ENCODE results near the gene CYLD.

DNA sequence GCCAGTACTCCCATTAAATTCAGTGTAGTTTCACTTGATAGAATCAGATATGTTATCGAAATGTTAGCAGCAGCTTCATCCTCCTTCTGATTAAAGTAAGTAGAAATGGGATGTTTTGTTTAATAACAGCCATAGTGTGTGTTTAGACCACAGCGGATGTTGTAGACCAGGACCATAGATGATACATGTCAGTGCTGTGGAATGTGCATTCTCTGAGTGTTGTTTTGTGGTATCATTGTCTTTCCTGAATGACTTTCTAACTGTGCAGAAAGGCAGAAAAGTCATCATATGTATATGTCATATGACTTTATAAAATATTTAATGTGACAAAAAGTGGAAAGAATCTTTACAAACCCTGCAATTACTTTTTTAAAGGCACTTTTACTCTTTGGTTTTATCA is 55.6 kb downstream of the CYLD start:
- no peak for TF ChIP-seq EZH2 (IDR thresholded peaks at IDR 0.05; ENCODE audit: borderline replicate concordance, low read depth, low read length, severe bottlenecking)
- TF ChIP-seq, protein P1, sequence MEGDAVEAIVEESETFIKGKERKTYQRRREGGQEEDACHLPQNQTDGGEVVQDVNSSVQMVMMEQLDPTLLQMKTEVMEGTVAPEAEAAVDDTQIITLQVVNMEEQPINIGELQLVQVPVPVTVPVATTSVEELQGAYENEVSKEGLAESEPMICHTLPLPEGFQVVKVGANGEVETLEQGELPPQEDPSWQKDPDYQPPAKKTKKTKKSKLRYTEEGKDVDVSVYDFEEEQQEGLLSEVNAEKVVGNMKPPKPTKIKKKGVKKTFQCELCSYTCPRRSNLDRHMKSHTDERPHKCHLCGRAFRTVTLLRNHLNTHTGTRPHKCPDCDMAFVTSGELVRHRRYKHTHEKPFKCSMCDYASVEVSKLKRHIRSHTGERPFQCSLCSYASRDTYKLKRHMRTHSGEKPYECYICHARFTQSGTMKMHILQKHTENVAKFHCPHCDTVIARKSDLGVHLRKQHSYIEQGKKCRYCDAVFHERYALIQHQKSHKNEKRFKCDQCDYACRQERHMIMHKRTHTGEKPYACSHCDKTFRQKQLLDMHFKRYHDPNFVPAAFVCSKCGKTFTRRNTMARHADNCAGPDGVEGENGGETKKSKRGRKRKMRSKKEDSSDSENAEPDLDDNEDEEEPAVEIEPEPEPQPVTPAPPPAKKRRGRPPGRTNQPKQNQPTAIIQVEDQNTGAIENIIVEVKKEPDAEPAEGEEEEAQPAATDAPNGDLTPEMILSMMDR (IDR thresholded peaks at IDR 0.05; ENCODE audit: borderline replicate concordance, extremely low read depth, low read length, poor library complexity, severe bottlenecking) = no peak
